MG63 (cell line): ENCODE results near the gene INO80C. TPM values are rescaled to one million over a fixed set of nuclear protein-coding genes. Genes with fewer than 3 reads are reported as not detected.
"Not testable (repeated sequence)": the region's sequence is repeated elsewhere in the genome, so short reads cannot be mapped to it uniquely, and the experiment has no call there.

Experiments
- DNase-seq: peaks from one replicate; pipeline ENCODE4 v3.0.0-alpha.2; 2020
- H3K27me3 ChIP-seq: fragments of 250-450 bp; sonication (Bioruptor Pico); 2 replicates; pipeline ENCODE4 v1.5.1; 2020; ENCODE audit warnings: mild to moderate bottlenecking, moderate library complexity
- H3K36me3 ChIP-seq: fragments of 250-450 bp; sonication (Bioruptor Pico); 2 replicates; pipeline ENCODE4 v1.5.1; 2020; ENCODE audit warnings: mild to moderate bottlenecking, moderate library complexity
- H3K4me3 ChIP-seq: fragments of 250-450 bp; sonication (Bioruptor Pico); 2 replicates; pipeline ENCODE4 v1.5.1; 2020; ENCODE audit warnings: mild to moderate bottlenecking, moderate library complexity
- H3K9me3 ChIP-seq: fragments of 250-450 bp; sonication (Bioruptor Pico); 2 replicates; pipeline ENCODE4 v1.5.1; 2020; ENCODE audit warnings: mild to moderate bottlenecking, moderate library complexity
- total RNA-seq: library from RNA; depleted of rRNA; stranded (reverse); fragments of >200 nt; shearing (Covaris generic); gene quantifications from 2 replicates; pipeline ENCODE4 v1.2.3, GENCODE V29; 2014; ENCODE audit warnings: low replicate concordance

INO80C gene
- total RNA-seq, 1 experiment from 2014 or later, result 14.1 TPM

DNA sequence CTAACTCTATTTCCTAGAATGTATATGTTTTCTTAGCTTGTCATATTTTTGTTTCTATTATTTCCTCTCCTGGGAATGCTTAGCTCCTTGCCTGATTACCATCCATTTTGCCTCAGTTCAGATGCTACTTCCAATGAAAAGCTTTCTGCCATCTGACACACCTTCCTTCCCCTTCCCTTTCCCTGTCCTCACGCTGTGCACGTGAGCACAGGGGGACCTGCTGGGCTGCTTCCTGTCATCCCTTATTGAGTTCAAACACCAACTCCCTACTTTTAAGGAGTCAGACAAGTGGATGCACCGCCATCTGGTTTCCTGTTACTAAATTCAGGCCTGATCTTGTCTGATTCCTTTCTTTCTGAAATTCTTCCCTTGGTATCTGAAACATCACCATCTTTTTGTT is 2.4 kb upstream of the INO80C start:
- H3K36me3 ChIP-seq, result no peaks in the 10 kb centered on the region
- no peaks in the 10 kb centered on the region for H3K9me3 ChIP-seq
- H3K4me3 ChIP-seq, result no peak overlapping the region
- no peak for DNase-seq
- H3K27me3 ChIP-seq, result no peaks in the 10 kb centered on the region

DNA sequence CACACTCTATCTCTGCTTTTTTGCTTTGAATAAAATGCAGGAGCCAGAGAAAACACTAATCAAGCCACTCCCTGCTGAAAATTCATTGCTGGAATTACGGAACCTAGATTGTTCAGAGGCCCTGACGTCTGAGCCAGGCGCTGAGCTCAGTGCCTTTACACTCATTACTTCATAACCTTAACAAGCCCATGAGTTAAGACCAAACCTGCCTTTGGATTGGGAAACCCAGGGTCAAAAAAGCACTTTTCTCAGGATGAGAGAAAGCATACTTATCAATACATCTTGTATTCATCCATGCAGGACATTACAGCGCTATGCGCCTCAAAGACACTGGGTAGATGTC is 762 bp downstream of the INO80C start:
- no peaks in the 10 kb centered on the region for H3K27me3 ChIP-seq
- DNase-seq, result no peak
- H3K36me3 ChIP-seq, result no peaks in the 10 kb centered on the region
- H3K4me3 ChIP-seq, result peak overlapping the region; percentile 69
- H3K9me3 ChIP-seq, result no peaks in the 10 kb centered on the region

DNA sequence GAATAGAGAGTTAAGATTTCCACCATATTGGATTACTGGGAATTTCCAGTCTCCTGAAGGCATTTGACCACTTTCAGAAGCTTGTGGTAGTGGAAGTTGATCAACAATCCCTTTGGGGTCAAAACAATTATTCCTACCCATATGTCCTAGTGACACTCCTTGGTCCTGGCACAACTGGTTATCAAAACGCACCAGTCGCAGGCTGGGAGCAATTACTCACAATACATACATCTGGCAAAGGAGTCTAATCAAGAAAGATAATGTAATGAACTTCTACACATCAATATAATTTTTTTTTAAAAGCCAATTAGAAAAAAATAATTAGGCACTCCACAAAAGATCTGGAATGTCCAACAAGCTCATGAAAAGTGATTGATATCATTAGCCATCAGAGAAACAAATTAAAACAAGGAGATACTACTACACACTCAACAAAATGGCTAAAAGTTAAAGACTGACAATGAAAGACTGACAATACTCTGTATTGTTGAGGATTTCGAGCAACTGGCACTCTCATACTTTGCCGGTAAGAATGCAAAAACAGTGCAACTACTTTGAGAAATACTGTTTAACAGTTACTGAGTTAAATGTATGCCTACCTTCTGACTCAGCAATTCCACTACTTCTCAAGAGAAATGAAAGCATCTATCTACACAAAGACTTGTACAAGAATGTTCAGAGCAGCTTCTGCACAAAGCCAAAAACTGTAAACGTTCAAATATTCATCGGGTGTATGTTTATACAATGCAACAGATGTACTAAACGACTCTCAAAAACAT is 2.0 kb downstream of the INO80C start:
- Histone ChIP-seq H3K27me3 (no peaks in the 10 kb centered on the region), H3K4me3 (no peak overlapping the region), H3K9me3 (no peaks in the 10 kb centered on the region), H3K36me3 (no peaks in the 10 kb centered on the region)
- DNase-seq, result no peak

DNA sequence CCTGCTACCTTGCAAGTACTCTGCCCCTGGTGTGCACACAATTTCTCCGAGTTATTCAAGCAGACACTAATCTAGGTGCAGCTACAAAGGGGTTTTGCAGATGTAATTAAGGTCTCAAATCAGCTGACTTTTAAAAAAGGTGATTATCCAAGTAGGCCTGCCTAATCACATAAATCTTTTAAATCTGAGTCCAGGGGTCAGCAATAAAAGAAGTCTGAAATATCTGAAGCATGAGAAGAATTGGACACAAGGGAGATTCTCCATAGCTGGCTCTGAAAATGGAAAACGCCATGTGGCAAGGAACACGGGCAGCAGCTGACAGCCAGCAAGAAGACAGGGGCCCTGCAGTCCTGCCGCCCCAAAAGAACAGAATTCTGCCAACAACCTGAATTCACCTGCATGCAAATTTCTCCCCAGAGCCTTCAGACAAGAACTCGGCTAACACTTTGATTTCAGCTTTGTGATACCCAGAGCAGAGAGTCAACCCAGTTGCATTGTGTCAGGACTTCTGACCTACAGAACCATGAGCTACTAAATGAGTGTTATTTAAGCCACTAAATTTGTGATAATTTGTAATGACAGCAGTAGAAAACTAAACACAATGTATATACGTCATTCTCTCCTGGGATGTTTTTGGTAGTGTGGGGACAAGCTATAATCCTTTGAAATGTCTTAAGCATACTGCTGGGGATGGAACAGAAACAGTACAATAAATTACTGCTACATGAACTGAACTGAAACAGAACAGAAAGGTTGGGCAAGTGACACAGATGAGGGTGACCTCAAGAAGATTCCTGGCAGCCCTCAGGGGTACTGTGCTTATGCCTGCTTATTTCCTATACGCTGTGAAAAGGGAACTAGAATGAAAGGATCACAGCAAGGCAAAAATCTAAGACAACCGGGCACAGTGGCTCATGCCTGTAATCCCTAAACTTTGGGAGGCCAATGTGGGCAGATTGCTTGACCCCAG is 3.2 kb downstream of the INO80C start:
- no peak for DNase-seq
- Histone ChIP-seq H3K4me3 (no peak overlapping the region), H3K27me3 (no peaks in the 10 kb centered on the region), H3K9me3 (no peaks in the 10 kb centered on the region), H3K36me3 (no peaks in the 10 kb centered on the region)

DNA sequence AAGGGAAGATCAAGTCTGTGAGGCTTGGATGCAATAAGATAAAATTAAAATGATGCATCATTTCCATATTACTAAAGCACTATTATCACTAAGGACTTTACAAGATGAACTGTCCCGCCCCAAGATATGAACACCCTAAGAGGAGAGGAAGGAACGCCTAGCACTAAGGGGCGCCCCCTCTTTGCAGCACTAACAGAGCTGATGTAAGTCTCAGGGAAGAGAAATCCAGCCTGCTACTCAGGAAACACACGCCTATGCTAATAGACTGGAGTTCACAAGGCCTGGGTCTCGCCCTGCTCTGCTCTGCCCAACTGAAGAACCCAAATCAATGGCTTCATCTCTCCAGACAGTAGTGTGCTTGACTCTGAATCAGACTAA is 6.1 kb downstream of the INO80C start:
- no peaks in the 10 kb centered on the region for H3K9me3 ChIP-seq
- no peak overlapping the region for H3K4me3 ChIP-seq
- no peak for DNase-seq
- H3K36me3 ChIP-seq, result no peaks in the 10 kb centered on the region
- no peaks in the 10 kb centered on the region for H3K27me3 ChIP-seq

DNA sequence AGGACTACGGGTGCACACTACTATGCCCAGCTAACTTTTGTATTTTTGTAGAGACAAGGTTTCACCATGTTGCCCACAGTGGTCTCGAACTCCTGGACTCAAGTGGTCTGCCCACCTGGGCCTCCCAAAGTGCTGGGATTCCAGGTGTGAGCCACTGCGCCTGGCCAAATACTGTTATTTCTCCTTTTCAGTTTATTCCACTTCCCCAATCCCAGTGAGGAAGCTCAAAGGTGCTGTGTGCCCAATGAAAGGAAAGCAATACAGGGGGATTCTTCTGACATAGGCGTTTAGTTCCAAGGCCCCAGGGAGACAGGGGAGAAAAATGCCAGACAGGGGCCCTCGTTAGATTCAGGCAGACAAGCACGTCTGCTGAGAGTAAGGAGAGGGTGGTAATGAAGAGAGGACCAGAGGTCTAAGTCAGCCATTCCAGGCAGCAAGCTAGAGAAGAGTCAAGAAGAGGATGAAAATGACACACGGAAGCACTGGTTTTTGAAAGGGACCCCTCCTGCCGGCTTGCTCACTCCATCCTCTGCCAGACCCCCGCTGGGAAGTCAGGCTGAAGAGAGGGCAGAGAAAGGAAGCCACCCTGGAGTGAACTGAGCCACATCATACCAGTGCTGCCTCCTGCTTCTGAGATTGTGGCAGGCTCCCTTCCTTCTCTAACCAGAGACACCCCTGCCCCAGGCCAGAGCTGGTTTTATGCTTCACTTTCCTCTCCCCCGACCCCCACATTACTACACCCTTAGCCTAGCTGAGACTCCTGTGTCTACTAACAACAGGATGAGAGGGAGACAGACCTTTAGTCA is 6.7 kb downstream of the INO80C start:
- no peaks in the 10 kb centered on the region for H3K27me3 ChIP-seq
- no peak overlapping the region for H3K4me3 ChIP-seq
- no peaks in the 10 kb centered on the region for H3K9me3 ChIP-seq
- H3K36me3 ChIP-seq, result no peaks in the 10 kb centered on the region
- DNase-seq, result peak; percentile 3

DNA sequence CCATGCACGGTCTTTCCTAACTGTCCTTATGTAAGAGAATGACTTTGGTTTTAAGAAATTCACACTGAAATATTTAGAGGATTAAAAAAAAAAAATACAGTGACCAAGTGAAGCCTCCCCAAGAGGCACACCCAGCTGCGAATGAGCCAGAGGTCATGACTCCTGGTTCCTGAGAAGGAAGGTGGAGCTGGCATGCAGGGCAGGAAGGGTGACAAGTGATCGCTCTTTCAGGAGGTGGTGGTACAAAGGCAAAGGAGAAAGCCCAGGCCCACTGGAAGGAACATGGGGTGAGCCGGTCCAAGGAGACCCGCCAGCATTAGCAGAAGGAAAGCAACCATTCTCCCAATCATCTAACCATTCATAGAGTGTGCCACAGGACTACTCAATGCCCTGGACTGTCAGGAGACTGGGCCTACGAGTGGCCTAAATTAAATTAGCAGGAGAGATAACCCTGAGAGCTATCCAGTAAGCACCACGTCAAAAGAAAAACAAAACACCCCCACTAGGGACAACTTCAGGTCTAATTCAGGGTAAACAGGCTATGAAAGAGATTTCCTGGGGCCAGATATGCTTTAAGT is 7.8 kb downstream of the INO80C start:
- DNase-seq, result no peak
- Histone ChIP-seq H3K4me3 (no peak overlapping the region), H3K9me3 (no peaks in the 10 kb centered on the region), H3K27me3 (no peaks in the 10 kb centered on the region), H3K36me3 (no peaks in the 10 kb centered on the region)

DNA sequence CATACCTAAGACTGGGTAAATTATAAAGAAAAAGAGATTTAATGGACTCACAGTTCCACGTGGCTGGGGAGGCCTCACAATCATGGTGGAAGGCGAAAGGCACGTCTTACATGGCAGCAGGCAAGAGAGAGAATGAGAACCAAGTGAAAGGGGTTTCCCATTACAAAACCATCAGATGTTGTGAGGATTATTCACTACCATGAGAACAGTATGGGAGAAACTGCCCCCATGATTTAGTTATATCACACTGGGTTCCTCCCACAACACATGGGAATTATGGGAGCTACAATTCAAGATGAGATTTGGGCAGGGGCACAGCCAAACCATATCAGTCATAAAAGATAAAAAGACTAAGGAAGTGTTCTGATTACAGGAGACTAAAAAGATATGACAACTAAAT is 8.5 kb downstream of the INO80C start:
- not testable (repeated sequence) for H3K4me3 ChIP-seq, H3K9me3 ChIP-seq, H3K27me3 ChIP-seq, DNase-seq, H3K36me3 ChIP-seq

DNA sequence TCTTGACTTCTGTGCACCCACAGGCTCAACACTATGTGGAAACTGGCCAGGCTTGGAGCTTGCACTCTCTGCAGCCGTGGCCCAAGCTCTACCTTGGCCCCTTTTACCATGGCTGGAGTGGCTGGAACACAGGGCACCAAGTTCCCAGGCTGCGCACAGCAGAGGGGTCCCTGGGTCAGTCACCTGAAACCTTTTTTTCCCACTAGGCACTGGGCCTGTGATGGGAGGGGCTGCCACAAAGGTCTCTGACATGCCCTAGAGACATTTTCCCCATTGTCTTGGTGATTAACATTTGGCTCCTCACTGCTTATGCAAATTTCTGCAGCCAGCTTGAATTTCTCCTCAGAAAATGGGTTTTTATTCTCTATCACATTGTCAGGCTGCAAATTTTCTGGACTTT is 9.4 kb downstream of the INO80C start:
- H3K36me3 ChIP-seq, H3K4me3 ChIP-seq, H3K9me3 ChIP-seq, DNase-seq, H3K27me3 ChIP-seq: not testable (repeated sequence)

DNA sequence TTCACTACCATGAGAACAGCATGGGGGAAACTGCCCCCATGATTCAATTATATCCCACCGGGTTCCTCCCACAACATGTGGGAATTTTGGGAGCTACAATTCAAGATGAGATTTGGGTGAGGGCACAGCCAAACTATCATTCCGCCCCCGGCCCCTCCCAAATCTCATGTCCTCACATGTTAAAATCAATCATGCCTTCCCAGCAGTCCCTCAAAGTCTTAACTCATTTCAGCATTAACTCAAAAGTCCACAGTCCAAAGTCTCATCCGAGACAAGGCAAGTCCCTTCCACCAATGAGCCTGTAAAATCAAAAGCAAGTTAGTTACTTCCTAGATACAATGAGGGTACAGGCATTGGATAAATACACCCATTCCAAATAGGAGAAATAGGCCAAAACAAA is 10.2 kb downstream of the INO80C start:
- H3K4me3 ChIP-seq, H3K9me3 ChIP-seq, H3K36me3 ChIP-seq, H3K27me3 ChIP-seq, DNase-seq: not testable (repeated sequence)

DNA sequence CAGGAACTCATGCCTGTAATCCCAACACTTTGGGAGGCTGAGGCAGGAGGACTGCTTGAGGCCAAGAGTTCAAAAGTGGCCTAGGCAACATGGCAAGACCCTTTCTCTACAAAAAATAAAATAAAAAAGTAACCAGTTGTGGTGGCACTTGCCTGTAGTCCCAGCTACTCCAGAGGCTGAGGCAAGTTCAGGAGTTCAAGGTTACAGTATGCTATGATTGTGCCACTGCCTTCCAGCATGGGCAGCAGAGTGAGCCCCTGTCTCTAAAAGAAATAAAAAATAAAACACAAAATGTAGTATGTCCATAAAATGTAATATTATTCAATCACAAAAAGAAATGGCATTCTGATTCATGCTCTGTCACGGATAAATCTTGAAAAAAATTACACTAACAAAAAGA is 11.9 kb downstream of the INO80C start:
- no peaks in the 10 kb centered on the region for H3K9me3 ChIP-seq
- H3K36me3 ChIP-seq, result no peaks in the 10 kb centered on the region
- no peaks in the 10 kb centered on the region for H3K27me3 ChIP-seq
- H3K4me3 ChIP-seq, result no peak overlapping the region
- DNase-seq, result no peak

DNA sequence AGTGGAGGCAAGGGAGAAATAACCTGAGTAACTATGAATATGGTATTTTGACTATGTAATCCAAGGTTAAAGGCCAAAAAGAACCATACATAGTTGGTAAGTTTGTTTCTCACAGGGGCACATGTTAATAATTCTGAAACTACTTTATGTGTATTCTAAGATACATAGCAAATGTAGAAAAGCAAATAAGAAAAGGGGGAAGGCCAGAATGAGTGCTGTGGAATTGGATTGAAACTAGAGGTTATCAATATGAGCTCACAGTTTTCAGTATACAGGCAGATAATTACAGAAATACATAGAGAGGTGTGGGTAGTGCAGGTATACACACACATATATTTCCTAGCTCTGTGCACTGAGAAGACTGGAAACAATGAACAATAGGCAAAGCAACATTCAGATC is 13.7 kb downstream of the INO80C start:
- no peaks in the 10 kb centered on the region for H3K27me3 ChIP-seq
- H3K4me3 ChIP-seq, result no peak overlapping the region
- H3K36me3 ChIP-seq, result no peaks in the 10 kb centered on the region
- no peak for DNase-seq
- H3K9me3 ChIP-seq, result no peaks in the 10 kb centered on the region

DNA sequence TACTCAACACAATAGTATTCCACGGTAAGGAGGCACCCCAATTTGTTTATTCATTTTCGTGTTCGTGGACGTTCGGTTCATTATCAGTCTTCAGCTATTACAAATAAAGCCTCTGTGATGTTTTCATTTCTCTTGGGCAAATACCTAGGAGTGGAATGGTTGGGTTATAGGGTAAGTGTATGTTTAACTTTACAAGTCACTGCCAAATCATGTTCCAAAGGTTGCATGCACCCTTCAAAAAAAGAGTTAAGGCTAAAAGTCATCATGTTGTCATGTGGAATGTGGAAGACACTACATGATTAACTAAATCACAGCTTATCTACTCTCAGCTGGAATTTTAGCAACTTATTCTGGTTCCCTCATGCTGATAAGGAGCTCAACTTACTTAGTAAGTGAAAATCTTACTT is 15.8 kb downstream of the INO80C start:
- DNase-seq, result no peak
- Histone ChIP-seq H3K9me3 (no peaks in the 10 kb centered on the region), H3K27me3 (no peaks in the 10 kb centered on the region), H3K36me3 (no peaks in the 10 kb centered on the region), H3K4me3 (no peak overlapping the region)

DNA sequence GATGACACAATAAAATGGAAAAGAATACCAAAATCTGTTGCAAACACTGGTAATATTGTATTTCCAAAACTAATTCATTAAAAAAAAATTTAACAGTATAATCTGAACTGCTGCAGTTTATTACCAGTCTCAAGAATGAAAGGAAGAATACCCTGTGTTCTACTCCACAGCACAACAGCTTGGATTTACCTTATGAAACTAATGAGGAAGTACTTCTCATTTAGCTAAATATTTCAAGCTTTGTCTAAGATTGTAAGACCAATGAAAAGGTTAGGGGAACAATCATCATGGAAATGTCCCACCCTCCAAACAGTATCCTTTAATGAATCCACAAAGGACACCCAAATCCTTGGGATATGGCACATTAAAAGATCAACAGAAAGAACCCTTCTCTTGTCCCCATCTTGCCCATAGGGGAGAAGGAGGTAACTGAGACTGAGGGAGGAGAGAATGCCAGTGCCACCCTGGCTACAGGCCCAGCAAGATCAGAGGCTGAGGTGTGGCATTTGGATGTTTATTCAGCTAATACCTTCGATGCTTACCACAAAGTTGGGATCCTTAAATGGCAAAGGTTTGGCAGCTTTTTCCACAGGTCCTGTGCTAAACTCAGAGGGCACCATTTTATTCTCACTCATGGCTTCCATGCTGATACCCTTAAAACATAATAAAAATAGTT is 17.7 kb downstream of the INO80C start:
- peaks cover 2% of the 10 kb centered on the region for H3K36me3 ChIP-seq
- no peaks in the 10 kb centered on the region for H3K27me3 ChIP-seq
- DNase-seq, result no peak

DNA sequence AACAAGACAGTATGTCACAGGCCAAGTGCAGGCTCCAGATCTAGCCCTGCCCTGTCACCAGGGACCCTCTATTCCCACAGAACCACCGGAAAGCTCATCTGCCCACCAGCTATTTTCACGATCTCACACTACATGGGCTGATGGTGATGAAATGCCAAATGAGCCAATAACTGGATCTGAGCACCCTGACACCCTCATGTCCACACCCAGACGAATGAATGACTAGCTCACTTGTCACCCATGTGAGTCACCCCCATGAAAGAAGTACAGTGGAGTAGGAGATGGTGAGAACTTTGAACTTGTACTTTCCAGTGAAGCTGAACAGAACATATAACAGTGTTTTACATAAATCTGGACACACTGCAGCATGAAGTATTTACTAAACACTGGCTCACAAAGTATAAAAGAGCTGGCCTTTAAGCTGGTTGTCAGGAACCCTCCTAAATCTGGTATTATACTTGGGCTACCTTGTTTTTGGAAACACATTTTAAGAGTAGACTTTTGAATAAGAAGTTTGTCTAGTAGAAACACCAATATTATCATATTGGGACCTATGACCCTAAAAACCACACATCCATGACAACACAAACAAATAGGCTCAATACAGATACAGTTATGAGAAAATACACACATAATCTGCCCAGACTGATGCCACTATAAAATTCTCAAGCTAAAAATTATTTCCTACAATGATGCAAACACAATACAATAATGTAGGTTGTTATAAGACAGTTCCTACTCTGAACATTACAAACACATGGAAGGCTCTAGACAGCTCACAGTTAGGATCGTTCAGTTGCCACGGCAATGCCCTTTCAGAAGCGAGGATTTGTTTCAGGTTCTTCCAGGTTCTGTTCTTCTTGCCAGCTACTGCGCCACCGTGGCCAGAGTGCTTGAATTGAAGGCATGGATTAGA is 19.0 kb downstream of the INO80C start:
- DNase-seq, result peak; percentile 79
- Histone ChIP-seq H3K27me3 (no peaks in the 10 kb centered on the region), H3K36me3 (peaks cover 6% of the 10 kb centered on the region), H3K9me3 (peaks cover 3% of the 10 kb centered on the region), H3K4me3 (no peak overlapping the region)

More for the DNA sequence above, 17.7 kb downstream of the INO80C start:
- Histone ChIP-seq H3K4me3 (no peak overlapping the region), H3K9me3 (peaks cover 2% of the 10 kb centered on the region; the same call in 1 of the 2 replicates)
